ENCODE results near the gene PLEK2. TPM values are rescaled to one million over a fixed set of nuclear protein-coding genes. Genes with fewer than 3 reads are reported as not detected.

Gene PLEK2
- total RNA-seq, 1 experiment from 2014 or later: 1.3 TPM

GRCh38 chr14:67387195-67387594, 24.8 kb downstream of the PLEK2 start:
- no peaks in the 10 kb centered on the region for H3K4me1 Mint-ChIP-seq
- H3K9me3 Mint-ChIP-seq: no peaks in the 10 kb centered on the region
- no peak for DNase-seq (ENCODE audit: low spot score)
- ChIA-PET POLR2A (no interaction called here), CTCF (interaction anchor here (3.0 kb wide), 1 partner anchor 28 kb away, joined by 15 read pairs; the partner anchor contains the start of gene ATP6V1D)
- peaks cover 27% of the 10 kb centered on the region for H3K36me3 Mint-ChIP-seq
- H3K27ac Mint-ChIP-seq: no peak overlapping the region
- H3K27me3 Mint-ChIP-seq (ENCODE audit: low read depth): no peaks in the 10 kb centered on the region
- H3K4me3 Mint-ChIP-seq: no peak overlapping the region
- TF ChIP-seq IRF2 (CRISPR knock-in tag; IDR thresholded peaks at IDR 0.05; ENCODE audit: borderline replicate concordance, low read depth) (no peak), ZNF416 (CRISPR knock-in tag; IDR thresholded peaks at IDR 0.05) (no peak), ERG (CRISPR knock-in tag; IDR thresholded peaks at IDR 0.05) (no peak), ATF1 (CRISPR knock-in tag; IDR thresholded peaks at IDR 0.05) (no peak), ZNF219 (CRISPR knock-in tag; IDR thresholded peaks at IDR 0.05; ENCODE audit: borderline replicate concordance) (no peak), SP1 (CRISPR knock-in tag; conservative IDR thresholded peaks at IDR 0.05) (no peak), E2F4 (CRISPR knock-in tag; IDR thresholded peaks at IDR 0.05; ENCODE audit: borderline replicate concordance, low read depth) (no peak), MYBL2 (CRISPR knock-in tag; IDR thresholded peaks at IDR 0.05) (no peak), STAT6 (CRISPR knock-in tag; conservative IDR thresholded peaks at IDR 0.05; ENCODE audit: low read depth) (no peak), ZNF396 (CRISPR knock-in tag; IDR thresholded peaks at IDR 0.05; ENCODE audit: borderline replicate concordance) (no peak), RELA (CRISPR knock-in tag; IDR thresholded peaks at IDR 0.05; ENCODE audit: borderline replicate concordance) (no peak), ZNF138 (CRISPR knock-in tag; conservative IDR thresholded peaks at IDR 0.05) (no peak), ZNF232 (CRISPR knock-in tag; IDR thresholded peaks at IDR 0.05) (no peak), ZNF423 (CRISPR knock-in tag; IDR thresholded peaks at IDR 0.05) (no peak), CTCF (IDR thresholded peaks at IDR 0.05) (no peak), ZSCAN18 (CRISPR knock-in tag; IDR thresholded peaks at IDR 0.05) (no peak)
- no peak for ATAC-seq

GRCh38 chr14:67385618-67386017, 26.3 kb downstream of the PLEK2 start:
- ChIA-PET CTCF (interaction anchor here (1.0 to 3.0 kb wide), 2 partner anchors 26 to 319 kb away, joined by 3 to 15 read pairs; partner anchors contain the start of gene ATP6V1D), POLR2A (no interaction called here)
- H3K27ac Mint-ChIP-seq: no peak overlapping the region
- ATAC-seq (no peak), DNase-seq (ENCODE audit: low spot score) (no peak)
- H3K27me3 Mint-ChIP-seq (ENCODE audit: low read depth): no peaks in the 10 kb centered on the region
- H3K36me3 Mint-ChIP-seq: peaks cover 39% of the 10 kb centered on the region
- H3K4me1 Mint-ChIP-seq: no peaks in the 10 kb centered on the region
- no peak overlapping the region for H3K4me3 Mint-ChIP-seq
- H3K9me3 Mint-ChIP-seq: no peaks in the 10 kb centered on the region
- TF ChIP-seq CBFB (CRISPR knock-in tag; IDR thresholded peaks at IDR 0.05; ENCODE audit: low read depth): no peak
- no peak for TF ChIP-seq ZNF532 (CRISPR knock-in tag; IDR thresholded peaks at IDR 0.05; ENCODE audit: borderline replicate concordance)
- TF ChIP-seq NR2C2 (CRISPR knock-in tag; IDR thresholded peaks at IDR 0.05): no peak
- no peak for TF ChIP-seq ZNF281 (CRISPR knock-in tag; IDR thresholded peaks at IDR 0.05)
